Activated T-cell treated with anti-CD3 and anti-CD28 coated beads, Interleukin-2, amount 50 U/mL, for 72 hours (primary cell): Measurements from ENCODE around the gene FDX2. TPM values are rescaled to one million over a fixed set of nuclear protein-coding genes. Genes with fewer than 3 reads are reported as not detected.
"Not testable (repeated sequence)": the region's sequence is repeated elsewhere in the genome, so short reads cannot be mapped to it uniquely, and the experiment has no call there.

Experiments
- ATAC-seq, 2 donors: fragments of 150-1000 bp; cut with Tn5 transposase; replicated peaks in 1 of 2; 2 replicates each; pipeline ENCODE4 v1.10.0; 2021; ENCODE audit warnings: moderate library complexity in 2 of 2, mild to moderate bottlenecking in 1 of 2
- DNase-seq, 2 donors: peaks; one replicate each; pipeline ENCODE4 v3.0.0; 2021 to 2022; ENCODE audit warnings: mixed read lengths in 1 of 2
- H3K27ac Mint-ChIP-seq: one replicate; pipeline ENCODE4 v1.8.0; 2022; ENCODE audit warnings: mild to moderate bottlenecking, moderate library complexity, mixed read lengths
- H3K27me3 Mint-ChIP-seq: one replicate; pipeline ENCODE4 v1.8.0; 2022; ENCODE audit warnings: low read depth, mixed read lengths
- H3K36me3 Mint-ChIP-seq, 2 donors: one replicate each; pipeline ENCODE4 v1.8.0; 2022; ENCODE audit warnings: mixed read lengths in 2 of 2, mild to moderate bottlenecking in 1 of 2; ENCODE audit not compliant: insufficient read depth in 2 of 2
- H3K4me1 Mint-ChIP-seq: one replicate; pipeline ENCODE4 v1.8.0; 2022; ENCODE audit warnings: low read depth, mixed read lengths
- H3K4me3 Mint-ChIP-seq, 2 donors: one replicate each; pipeline ENCODE4 v1.8.0; 2022; ENCODE audit warnings: mild to moderate bottlenecking in 2 of 2, mixed read lengths in 2 of 2, moderate library complexity in 2 of 2
- H3K9me3 Mint-ChIP-seq, 2 donors: one replicate each; pipeline ENCODE4 v1.8.0; 2022; ENCODE audit warnings: mixed read lengths in 2 of 2
- total RNA-seq, 2 donors: library from RNA; stranded (reverse); gene quantifications; one replicate each; pipeline ENCODE4 v1.2.3, GENCODE V29; 2022

The FDX2 gene
- total RNA-seq, 2 donors from 2014 or later: 13.0 to 16.3 TPM

DNA sequence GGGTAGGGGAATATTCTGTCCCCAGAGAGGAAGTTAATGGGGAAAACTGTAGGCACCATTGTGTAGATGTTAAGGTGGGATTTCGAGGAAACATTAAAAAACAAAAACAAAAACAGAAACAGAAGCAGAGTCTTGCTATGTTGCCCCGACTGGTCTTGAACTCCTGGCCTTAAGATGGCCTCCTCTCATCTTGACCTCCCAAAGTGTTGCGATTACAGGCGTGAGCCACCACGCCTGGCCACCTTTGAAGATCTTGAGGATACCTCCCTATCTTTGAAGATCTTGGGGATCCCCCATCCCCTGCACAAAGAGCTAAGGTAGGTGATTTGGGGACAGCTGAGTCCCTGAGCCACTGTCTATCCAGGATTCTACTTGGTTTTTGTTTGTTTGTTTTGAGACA, 24.2 kb upstream of the FDX2 start:
- no peak for DNase-seq

DNA sequence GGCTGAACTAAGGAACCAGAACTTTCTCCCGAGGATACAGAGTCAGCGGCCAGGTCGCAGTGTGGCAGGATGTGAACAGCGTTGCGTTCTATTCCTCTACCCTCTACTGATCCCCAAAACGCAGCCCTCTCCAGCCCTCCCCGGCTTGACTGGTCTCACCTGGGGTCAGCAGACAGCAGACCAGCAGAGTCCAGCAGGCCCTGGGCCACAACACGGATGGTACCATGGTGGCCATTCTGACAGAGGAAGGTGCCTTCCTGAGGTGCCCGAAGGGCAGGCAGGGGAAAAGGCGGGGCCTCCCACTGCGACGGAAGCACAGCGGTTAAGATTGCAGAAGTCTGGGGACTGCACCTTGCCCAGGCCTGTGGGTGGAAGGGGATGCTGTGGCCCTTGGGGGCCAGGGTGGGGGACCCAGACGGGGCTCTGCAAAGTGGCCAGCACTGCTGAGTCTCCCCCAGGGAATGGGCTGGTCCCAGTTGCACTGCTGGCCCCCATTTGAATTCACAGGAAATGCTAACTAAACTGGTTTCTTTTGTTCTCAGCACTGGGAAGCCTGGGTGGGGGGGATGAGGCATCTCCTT, 23.7 kb upstream of the FDX2 start, which contains the start of gene ICAM3:
Gene ICAM3, minus strand, starts transcription at position 245 of the 581 bp plus-strand sequence. Its CDS starts 10 bp downstream, at position 235.
- Mint-ChIP-seq H3K36me3 (peaks cover 0 to 2% of the 10 kb centered on the region in 2 donors), H3K4me3 (peak within 1 kb of the TSS; percentile 90 to 93), H3K27ac (peak within 1 kb of the TSS; percentile 86), H3K9me3 (no peaks in the 10 kb centered on the region), H3K4me1 (peaks cover 46% of the 10 kb centered on the region), H3K27me3 (no peaks in the 10 kb centered on the region)
- ATAC-seq: peak; percentile 94
- peak; percentile 79 to 80 for DNase-seq

More for the DNA sequence above, 24.2 kb upstream of the FDX2 start:
- Mint-ChIP-seq H3K27ac (peak overlapping the region; percentile 85), H3K27me3 (no peaks in the 10 kb centered on the region), H3K36me3 (peaks cover 0 to 2% of the 10 kb centered on the region in 2 donors), H3K9me3 (no peaks in the 10 kb centered on the region), H3K4me3 (peak overlapping the region; percentile 90 to 93), H3K4me1 (peaks cover 41% of the 10 kb centered on the region)
- ATAC-seq: no peak

DNA sequence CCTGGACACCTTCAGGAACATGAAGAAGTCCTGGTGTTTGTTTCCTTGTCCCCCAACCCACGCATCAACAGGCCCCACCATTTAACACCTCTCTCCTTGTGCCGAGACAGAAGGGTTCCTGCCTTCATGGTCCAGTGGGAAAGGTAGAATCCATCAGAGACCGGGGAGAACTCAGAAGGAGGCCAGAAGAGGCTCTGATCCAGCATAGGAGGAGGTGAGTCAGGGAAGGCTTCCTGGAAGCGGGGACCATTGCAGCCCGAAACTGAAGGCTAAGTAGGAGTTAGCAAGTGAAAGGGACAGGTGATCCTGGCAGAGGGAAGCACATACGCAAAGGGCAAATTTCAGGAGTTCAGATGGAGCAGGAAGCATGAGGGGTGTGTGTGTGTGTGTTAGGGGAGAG, 23.1 kb upstream of the FDX2 start:
- H3K27me3 Mint-ChIP-seq: no peaks in the 10 kb centered on the region
- H3K4me3 Mint-ChIP-seq: peak overlapping the region; percentile 90 to 93
- H3K27ac Mint-ChIP-seq: peak overlapping the region; percentile 86
- peaks cover 51% of the 10 kb centered on the region for H3K4me1 Mint-ChIP-seq
- H3K36me3 Mint-ChIP-seq: peaks cover 2 to 3% of the 10 kb centered on the region in 2 donors
- H3K9me3 Mint-ChIP-seq: no peaks in the 10 kb centered on the region
- peak; percentile 8 to 42 for ATAC-seq
- DNase-seq: no peak

DNA sequence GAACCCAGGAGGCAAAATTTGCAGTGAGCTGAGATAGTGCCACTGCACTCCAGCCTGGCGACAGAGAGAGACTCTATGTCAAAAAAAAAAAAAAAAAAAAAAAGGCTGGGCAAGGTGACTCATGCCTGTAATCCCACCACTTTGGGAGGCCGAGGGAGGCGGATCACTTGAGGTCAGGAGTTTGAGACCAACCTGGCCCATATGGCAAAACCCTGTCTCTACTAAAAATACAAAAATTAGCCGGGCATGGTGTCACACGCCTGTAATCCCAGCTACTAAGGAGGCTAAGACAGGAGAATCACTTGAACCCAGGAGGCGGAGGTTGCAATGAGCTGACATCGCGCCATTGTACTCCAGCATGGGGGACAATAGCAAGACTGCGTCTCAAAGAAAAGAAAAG, 20.9 kb upstream of the FDX2 start:
- not testable (repeated sequence) for H3K27me3 Mint-ChIP-seq, DNase-seq, H3K9me3 Mint-ChIP-seq, H3K36me3 Mint-ChIP-seq, ATAC-seq
- Mint-ChIP-seq H3K4me3 (peak overlapping the region in 1 of 2 donors; percentile 22), H3K4me1 (peaks cover 69% of the 10 kb centered on the region), H3K27ac (peak overlapping the region; percentile 12)

DNA sequence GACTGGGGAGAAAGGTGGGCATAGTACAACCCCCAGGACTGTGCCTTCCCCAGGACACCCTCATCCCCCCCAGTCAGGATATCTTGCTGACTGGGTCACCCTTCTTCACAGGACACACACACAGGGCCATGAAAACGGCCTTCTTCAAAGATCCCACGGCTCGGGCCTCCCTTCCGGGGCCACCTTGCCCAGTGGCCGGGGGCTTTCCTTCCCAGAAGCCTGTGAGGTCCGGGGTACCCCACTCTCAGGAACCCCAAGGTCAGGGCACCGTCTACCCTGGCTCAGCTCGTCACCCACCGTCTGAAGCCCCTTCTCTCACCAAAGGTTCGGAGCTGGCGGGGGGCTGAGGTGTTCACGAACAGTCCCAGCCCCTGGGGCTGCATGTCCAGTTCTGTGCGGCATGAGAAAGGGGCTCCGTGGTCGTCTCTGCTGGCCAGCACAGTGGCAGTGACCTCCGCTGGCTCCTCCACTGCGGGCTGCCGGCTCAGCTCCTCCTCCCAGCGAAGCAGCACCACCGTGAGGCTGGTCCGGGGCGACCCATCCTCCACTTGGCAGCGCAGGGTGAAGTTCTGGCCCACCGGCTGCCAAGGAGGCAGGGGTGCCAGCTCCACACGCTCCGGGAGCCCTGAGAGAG, 19.7 kb upstream of the FDX2 start:
- Mint-ChIP-seq H3K36me3 (peaks cover 6% of the 10 kb centered on the region in 2 donors), H3K4me3 (peak overlapping the region in 1 of 2 donors; percentile 44), H3K27me3 (no peaks in the 10 kb centered on the region), H3K4me1 (peaks cover 65% of the 10 kb centered on the region), H3K27ac (no peak overlapping the region), H3K9me3 (no peaks in the 10 kb centered on the region)
- no peak for DNase-seq
- ATAC-seq: no peak

DNA sequence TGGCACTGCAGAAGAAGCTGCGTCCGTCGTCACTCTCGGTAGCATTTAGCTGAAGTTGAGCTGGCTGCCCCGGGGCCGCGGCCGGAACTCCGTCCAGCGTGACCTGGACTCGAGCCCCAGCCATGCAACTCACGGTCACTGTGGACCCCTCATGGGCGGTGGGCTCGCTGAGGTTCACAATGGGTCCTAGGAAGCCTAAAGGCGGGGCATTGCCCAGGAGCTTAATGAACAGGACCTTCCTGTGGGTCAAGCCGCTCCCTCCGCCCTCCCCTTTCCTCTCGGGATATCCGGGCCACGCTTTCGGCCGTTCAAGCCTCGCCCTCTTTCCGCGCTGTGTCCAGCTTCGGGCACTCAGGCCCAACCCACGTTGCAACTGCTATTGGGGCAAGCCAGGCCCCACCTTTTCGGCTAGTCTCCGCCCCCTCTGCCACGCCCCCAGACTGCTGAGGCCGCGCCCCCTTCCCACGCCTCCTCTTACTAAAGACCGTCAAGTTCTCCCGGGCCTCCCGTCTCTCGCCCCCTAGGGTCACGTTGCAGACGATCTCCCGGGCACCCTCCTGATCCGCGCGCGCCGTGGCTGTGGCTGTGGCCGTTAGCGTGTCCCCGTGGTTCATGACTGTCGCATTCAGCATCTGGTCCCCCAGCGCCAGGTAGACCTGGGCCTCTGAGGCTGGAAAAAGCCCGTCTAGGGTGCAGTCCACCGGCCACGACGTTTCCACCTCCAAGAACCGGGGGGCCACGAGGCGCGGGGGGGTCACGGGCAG, 19.0 kb upstream of the FDX2 start:
- H3K27ac Mint-ChIP-seq: no peak overlapping the region
- peaks cover 59% of the 10 kb centered on the region for H3K4me1 Mint-ChIP-seq
- no peaks in the 10 kb centered on the region for H3K9me3 Mint-ChIP-seq
- ATAC-seq (no peak), DNase-seq (peak; percentile 66 to 67)
- H3K36me3 Mint-ChIP-seq: peaks cover 6 to 10% of the 10 kb centered on the region in 2 donors
- H3K4me3 Mint-ChIP-seq: peak overlapping the region; percentile 95
- no peaks in the 10 kb centered on the region for H3K27me3 Mint-ChIP-seq

DNA sequence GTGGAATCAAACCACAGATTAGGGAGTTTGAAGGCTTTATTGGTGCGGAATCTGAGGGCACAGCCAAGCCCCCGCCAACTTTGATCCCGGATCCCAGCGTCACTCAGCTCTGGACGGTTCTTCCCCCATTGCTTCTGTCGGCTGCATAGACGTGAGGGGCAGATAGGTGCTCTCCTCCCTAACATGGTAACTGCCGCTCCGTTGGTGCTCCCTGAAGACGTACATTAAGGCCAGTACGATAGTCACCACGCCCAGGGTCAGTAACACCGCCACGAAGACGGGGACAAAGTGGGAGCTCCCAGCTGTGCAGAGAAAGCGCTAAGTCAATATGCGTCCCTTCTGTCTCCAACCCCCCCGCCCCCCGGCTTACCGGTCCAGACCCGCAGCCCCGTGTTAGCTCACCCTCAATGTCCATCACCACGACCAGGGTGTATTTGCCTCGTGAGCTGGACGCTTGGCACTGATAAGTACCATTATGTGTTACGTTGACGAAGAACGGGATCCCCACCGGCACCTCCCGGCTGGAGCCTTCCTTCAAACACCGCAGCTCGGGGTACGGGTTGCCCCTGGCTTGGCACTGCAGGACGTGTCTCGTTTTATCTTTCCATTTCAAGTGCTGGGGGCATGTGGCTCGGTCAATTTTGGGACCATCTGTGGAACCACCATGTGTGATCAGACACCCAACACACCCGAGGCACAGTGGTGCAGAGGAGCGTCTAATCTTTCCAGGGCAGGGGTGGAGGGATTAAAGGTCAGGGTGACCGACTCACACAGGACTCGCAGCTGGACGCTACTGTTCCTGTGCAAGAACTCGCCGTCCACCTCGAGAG, 18.2 kb upstream of the FDX2 start:
- Mint-ChIP-seq H3K36me3 (peaks cover 4 to 12% of the 10 kb centered on the region in 2 donors), H3K9me3 (no peaks in the 10 kb centered on the region), H3K4me1 (peaks cover 55% of the 10 kb centered on the region), H3K27ac (peak overlapping the region; percentile 95), H3K27me3 (no peaks in the 10 kb centered on the region), H3K4me3 (peak overlapping the region; percentile 95)
- ATAC-seq (peak; percentile 1 to 9), DNase-seq (no peak)

DNA sequence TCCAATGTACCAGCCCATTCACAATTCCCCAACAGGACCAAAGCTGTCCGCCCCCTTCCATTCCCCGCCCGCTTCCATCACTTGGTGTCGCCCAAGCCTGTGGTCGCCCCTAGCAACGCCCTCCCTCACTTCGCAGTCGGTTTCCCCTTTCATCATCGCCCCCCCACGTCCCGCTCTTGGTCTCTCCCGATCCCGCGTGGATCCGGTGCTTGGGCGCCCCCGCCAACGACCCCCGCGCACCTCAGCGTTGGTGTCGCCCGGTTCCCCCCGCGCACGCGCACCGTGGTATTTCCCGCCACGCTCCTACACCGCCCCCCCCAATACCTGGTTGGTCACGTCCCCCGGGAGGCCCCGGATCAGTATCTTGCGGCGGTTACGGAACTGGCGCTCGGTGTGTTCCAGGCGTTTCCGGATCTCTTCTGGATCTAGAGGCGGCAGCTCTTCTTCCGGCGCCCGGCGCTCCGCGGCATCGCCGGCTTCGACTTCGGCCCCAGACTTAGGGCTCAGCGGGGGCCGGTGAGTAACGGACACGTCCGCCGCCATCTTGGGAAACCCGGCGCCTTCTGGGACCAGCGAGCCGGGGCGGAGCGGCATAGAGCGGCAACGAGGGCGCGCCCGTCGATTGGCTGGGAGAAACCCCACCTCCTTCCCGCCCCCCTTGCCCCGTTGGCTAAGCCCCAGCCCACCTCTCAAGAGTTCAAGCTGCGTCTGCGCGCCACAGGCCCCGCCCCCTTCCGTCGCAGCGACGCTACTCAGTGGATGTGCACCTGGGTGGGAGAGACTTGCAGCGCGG, 17.3 kb upstream of the FDX2 start, which contains the start of gene RAVER1:
Gene RAVER1, minus strand, starts transcription at position 565 of the 793 bp plus-strand sequence. Its CDS starts 22 bp downstream, at position 543.
- ATAC-seq: peak; percentile 96
- peaks cover 47% of the 10 kb centered on the region for H3K4me1 Mint-ChIP-seq
- H3K27me3 Mint-ChIP-seq: no peaks in the 10 kb centered on the region
- no peaks in the 10 kb centered on the region for H3K9me3 Mint-ChIP-seq
- peak within 1 kb of the TSS; percentile 95 for H3K4me3 Mint-ChIP-seq
- H3K27ac Mint-ChIP-seq: peak within 1 kb of the TSS; percentile 95
- peaks cover 4 to 12% of the 10 kb centered on the region in 2 donors for H3K36me3 Mint-ChIP-seq
- DNase-seq: peak; percentile 98 to 99

DNA sequence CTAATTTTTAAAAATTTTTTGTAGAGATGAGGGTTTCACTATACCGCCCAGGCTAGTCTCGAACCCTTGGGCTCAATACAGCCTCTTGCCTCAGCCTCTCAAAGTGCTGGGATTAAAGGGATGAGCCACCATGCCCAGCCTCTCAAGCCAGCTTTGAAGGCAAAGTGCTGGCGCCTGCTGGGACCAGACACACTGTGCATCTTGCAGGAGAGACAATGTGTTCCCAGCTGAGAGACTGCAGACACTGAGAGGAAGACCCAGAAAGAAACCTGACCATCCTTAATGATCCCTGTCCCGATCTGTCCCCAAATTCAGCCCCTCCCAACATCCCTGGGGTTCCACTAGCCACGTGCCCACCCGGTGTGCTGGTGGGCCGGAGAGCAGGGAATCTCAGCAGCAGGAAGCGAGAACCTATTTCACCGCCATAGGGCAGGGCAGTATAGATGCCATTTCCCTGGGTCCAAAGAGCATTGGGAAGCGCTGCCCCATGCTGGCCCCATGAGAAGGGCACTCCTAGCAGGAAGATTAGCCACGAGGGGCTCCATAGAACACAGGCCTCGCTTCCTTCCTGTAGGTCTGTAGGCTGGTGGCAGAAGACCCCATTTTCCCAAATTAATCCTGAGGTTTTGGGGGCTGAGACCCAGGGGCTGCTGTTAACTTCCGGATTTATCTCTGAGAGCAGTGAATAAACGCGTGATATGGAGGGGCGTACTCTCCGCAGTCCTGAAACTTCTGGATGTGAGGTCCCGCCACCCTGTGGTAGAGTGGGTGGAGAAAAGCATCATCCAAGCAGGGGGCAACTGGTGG, 16.5 kb upstream of the FDX2 start:
- Mint-ChIP-seq H3K36me3 (peaks cover 4 to 12% of the 10 kb centered on the region in 2 donors), H3K27me3 (no peaks in the 10 kb centered on the region)
- no peak for ATAC-seq

DNA sequence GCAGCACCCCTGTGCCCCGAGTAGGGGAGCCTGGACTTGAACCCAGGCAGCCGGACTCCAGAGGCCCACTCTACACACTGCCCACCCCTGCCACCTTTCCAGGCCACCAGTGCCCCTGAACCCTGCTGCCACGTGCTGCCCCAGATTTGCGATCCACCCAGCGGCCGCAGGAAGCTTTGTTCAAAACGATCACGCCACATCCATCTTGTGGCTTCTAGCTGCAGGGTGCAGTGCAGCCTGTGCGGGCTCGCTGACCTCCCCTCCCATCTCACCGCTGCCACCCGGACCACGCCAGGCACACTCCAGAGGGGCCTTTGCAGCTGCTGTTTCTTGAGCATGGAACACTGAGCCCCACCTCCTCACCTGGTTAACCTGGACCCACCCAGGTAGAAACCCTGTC, 13.7 kb upstream of the FDX2 start:
- ATAC-seq (no peak), DNase-seq (no peak)
- Mint-ChIP-seq H3K27me3 (no peaks in the 10 kb centered on the region), H3K36me3 (peaks cover 4 to 12% of the 10 kb centered on the region in 2 donors), H3K27ac (no peak overlapping the region), H3K4me1 (peaks cover 31% of the 10 kb centered on the region), H3K4me3 (no peak overlapping the region), H3K9me3 (no peaks in the 10 kb centered on the region)

More for the DNA sequence above, 16.5 kb upstream of the FDX2 start:
- Mint-ChIP-seq H3K27ac (peak overlapping the region; percentile 80), H3K4me3 (peak overlapping the region; percentile 95), H3K4me1 (peaks cover 44% of the 10 kb centered on the region), H3K9me3 (no peaks in the 10 kb centered on the region)
- DNase-seq: no peak
